H1 (cell line): ENCODE data around the gene LURAP1L. TPM values are rescaled to one million over a fixed set of nuclear protein-coding genes. Genes with fewer than 3 reads are reported as not detected.

ENCODE experiments used
- ASH2L ChIP-seq: fragments of 200-600, 300-600 bp; sonication (generic); IDR thresholded peaks from one replicate; pipeline ENCODE4 v1.7.1; 2017; ENCODE audit warnings: low read length
- CBX5 ChIP-seq: fragments of 300-800, 300-1000 bp; sonication (generic); IDR thresholded peaks from 2 replicates; pipeline ENCODE4 v1.7.1; 2016; ENCODE audit warnings: antibody characterized with exemption, low read length, low read depth
- CREB1 ChIP-seq: IDR thresholded peaks from 2 replicates; pipeline ENCODE4 v1.6.1; 2012; ENCODE audit warnings: inconsistent platforms
- FOSL1 ChIP-seq: IDR thresholded peaks from 2 replicates; pipeline ENCODE4 v1.6.1; 2011; ENCODE audit warnings: mild to moderate bottlenecking, low read depth, low read length, moderate library complexity; ENCODE audit not compliant: insufficient read depth
- RFX5 ChIP-seq: IDR thresholded peaks from 2 replicates; pipeline ENCODE4 v1.6.1; 2011; ENCODE audit warnings: low read depth, low read length, improper control_type of control experiment, borderline replicate concordance
- SIX5 ChIP-seq: IDR thresholded peaks from 2 replicates; pipeline ENCODE4 v1.6.1; 2011; ENCODE audit warnings: mild to moderate bottlenecking, low read depth, low read length
- SP4 ChIP-seq: IDR thresholded peaks from 2 replicates; pipeline ENCODE4 v1.6.1; 2012; ENCODE audit warnings: low read length, inconsistent platforms
- SRF ChIP-seq: IDR thresholded peaks from 2 replicates; pipeline ENCODE4 v1.6.1; 2011; ENCODE audit warnings: mild to moderate bottlenecking, low read depth, low read length, moderate library complexity
- TBP ChIP-seq: IDR thresholded peaks from 2 replicates; pipeline ENCODE4 v1.6.1; 2011; ENCODE audit warnings: low read depth, low read length, improper control_type of control experiment
- TCF12 ChIP-seq: IDR thresholded peaks from 2 replicates; pipeline ENCODE4 v1.6.1; 2011; ENCODE audit warnings: low read depth, mild to moderate bottlenecking, low read length
- YY1 ChIP-seq: IDR thresholded peaks from 2 replicates; pipeline ENCODE4 v1.6.1; 2011; ENCODE audit warnings: low read depth, mild to moderate bottlenecking, low read length
- polyA plus RNA-seq, 7 experiments: library from polyadenylated mRNA; depleted of rRNA in 3 of 7; stranded (reverse) in 5 of 7; unstranded in 2 of 7; fragments of >200 nt in 5 of 7; fragments of 200-250 nt in 2 of 7; gene quantifications; 1 replicate in 5 of 7; 2 replicates in 1 of 7; 4 replicates in 1 of 7; pipeline versions ENCODE4 v1.2.1 to v1.2.3, GENCODE V29; 2011 to 2013; ENCODE audit warnings: missing spikeins in 2 of 7, mixed read lengths in 2 of 7
- total RNA-seq: library from RNA; stranded (reverse); fragmentation: NEBNext Ultra II Directional; extraction: Animal tissue kit (Norgen Biotek cat#: 25700); gene quantifications from 2 replicates; pipeline ENCODE4 v1.2.1, GENCODE V29; 2021
- TF ChIP-seq, protein P1 (sequence below): fragments of 300-600 bp; sonication (generic); IDR thresholded peaks from 2 replicates; pipeline ENCODE4 v1.7.1; 2012; ENCODE audit warnings: low read length, moderate library complexity, mild to moderate bottlenecking, inconsistent platforms; ENCODE audit not compliant: insufficient replicate concordance

Gene LURAP1L
- total and polyA plus RNA-seq, 2 of the 8 experiments (the other 6 are each of a cell fraction or from before 2014, with no cell fraction given) = 0.63 to 1.2 TPM

DNA sequence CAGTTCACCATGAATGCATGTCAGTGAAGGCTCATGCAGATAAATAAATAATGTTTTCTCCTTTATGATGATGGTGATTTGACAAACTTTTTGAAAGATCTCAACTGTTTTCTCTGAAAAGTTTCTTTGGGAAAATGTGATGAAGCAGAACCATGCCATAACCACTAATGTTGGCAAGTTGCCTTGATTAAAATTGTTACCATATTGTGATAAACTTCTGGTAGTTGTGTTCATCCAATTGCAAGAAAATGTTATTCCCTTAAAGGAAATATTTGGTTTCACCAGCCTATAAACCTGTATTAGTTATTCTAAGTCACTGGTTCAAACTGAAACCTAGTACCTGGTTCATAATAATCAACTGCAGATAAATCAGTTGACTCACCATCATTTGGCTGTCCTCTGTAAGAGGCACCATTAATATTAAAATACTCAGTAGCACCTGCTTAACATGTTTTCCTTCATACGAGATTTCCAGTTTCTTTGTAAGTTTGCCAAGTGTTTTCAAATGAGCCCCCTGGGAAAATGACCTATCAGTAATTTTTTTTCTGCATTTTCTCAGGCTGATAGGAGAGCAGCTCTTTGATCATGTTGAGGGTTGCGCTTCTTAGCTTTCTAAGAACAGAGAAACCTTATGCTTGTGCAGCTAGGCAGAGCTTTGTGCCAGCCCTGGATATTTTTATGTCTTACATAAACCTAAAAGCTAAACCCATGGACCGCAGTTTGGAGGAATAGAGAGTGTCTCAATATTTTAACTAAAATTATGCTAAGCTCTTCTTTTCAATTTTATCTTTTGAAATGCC lies 88.0 kb downstream of the LURAP1L start (continued):
- TF ChIP-seq, protein P1, sequence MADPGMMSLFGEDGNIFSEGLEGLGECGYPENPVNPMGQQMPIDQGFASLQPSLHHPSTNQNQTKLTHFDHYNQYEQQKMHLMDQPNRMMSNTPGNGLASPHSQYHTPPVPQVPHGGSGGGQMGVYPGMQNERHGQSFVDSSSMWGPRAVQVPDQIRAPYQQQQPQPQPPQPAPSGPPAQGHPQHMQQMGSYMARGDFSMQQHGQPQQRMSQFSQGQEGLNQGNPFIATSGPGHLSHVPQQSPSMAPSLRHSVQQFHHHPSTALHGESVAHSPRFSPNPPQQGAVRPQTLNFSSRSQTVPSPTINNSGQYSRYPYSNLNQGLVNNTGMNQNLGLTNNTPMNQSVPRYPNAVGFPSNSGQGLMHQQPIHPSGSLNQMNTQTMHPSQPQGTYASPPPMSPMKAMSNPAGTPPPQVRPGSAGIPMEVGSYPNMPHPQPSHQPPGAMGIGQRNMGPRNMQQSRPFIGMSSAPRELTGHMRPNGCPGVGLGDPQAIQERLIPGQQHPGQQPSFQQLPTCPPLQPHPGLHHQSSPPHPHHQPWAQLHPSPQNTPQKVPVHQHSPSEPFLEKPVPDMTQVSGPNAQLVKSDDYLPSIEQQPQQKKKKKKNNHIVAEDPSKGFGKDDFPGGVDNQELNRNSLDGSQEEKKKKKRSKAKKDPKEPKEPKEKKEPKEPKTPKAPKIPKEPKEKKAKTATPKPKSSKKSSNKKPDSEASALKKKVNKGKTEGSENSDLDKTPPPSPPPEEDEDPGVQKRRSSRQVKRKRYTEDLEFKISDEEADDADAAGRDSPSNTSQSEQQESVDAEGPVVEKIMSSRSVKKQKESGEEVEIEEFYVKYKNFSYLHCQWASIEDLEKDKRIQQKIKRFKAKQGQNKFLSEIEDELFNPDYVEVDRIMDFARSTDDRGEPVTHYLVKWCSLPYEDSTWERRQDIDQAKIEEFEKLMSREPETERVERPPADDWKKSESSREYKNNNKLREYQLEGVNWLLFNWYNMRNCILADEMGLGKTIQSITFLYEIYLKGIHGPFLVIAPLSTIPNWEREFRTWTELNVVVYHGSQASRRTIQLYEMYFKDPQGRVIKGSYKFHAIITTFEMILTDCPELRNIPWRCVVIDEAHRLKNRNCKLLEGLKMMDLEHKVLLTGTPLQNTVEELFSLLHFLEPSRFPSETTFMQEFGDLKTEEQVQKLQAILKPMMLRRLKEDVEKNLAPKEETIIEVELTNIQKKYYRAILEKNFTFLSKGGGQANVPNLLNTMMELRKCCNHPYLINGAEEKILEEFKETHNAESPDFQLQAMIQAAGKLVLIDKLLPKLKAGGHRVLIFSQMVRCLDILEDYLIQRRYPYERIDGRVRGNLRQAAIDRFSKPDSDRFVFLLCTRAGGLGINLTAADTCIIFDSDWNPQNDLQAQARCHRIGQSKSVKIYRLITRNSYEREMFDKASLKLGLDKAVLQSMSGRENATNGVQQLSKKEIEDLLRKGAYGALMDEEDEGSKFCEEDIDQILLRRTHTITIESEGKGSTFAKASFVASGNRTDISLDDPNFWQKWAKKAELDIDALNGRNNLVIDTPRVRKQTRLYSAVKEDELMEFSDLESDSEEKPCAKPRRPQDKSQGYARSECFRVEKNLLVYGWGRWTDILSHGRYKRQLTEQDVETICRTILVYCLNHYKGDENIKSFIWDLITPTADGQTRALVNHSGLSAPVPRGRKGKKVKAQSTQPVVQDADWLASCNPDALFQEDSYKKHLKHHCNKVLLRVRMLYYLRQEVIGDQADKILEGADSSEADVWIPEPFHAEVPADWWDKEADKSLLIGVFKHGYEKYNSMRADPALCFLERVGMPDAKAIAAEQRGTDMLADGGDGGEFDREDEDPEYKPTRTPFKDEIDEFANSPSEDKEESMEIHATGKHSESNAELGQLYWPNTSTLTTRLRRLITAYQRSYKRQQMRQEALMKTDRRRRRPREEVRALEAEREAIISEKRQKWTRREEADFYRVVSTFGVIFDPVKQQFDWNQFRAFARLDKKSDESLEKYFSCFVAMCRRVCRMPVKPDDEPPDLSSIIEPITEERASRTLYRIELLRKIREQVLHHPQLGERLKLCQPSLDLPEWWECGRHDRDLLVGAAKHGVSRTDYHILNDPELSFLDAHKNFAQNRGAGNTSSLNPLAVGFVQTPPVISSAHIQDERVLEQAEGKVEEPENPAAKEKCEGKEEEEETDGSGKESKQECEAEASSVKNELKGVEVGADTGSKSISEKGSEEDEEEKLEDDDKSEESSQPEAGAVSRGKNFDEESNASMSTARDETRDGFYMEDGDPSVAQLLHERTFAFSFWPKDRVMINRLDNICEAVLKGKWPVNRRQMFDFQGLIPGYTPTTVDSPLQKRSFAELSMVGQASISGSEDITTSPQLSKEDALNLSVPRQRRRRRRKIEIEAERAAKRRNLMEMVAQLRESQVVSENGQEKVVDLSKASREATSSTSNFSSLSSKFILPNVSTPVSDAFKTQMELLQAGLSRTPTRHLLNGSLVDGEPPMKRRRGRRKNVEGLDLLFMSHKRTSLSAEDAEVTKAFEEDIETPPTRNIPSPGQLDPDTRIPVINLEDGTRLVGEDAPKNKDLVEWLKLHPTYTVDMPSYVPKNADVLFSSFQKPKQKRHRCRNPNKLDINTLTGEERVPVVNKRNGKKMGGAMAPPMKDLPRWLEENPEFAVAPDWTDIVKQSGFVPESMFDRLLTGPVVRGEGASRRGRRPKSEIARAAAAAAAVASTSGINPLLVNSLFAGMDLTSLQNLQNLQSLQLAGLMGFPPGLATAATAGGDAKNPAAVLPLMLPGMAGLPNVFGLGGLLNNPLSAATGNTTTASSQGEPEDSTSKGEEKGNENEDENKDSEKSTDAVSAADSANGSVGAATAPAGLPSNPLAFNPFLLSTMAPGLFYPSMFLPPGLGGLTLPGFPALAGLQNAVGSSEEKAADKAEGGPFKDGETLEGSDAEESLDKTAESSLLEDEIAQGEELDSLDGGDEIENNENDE = no peak
- no peak for TF ChIP-seq SIX5
- no peak for TF ChIP-seq TBP
- TF ChIP-seq SRF = no peak
- TF ChIP-seq TCF12 = no peak
- TF ChIP-seq FOSL1 = no peak
- no peak for TF ChIP-seq CREB1
- TF ChIP-seq YY1 = no peak
- no peak for TF ChIP-seq SP4
- no peak for TF ChIP-seq CBX5
- TF ChIP-seq ASH2L = no peak
- TF ChIP-seq RFX5 = no peak
